AG04450 (cell line): ENCODE measurements around the gene POMT1. TPM values are rescaled to one million over a fixed set of nuclear protein-coding genes. Genes with fewer than 3 reads are reported as not detected.

Experiments used
- CTCF ChIA-PET: fragments of 300-600, 350-600 bp; formaldehyde crosslinking; extraction: SDS; loops from one replicate; lab custom pipeline; 2022; ENCODE audit warnings: antibody characterized with exemption, inconsistent platforms; lab: Charles Lee
- POLR2A ChIA-PET: fragments of 350-600 bp; formaldehyde crosslinking; extraction: SDS; loops from one replicate; lab custom pipeline; 2021; ENCODE audit warnings: antibody characterized with exemption, inconsistent platforms; lab: Yijun Ruan, JAX
- DNase-seq: peaks from one replicate; pipeline ENCODE4 v3.0.0-alpha.2; 2011; ENCODE audit warnings: low read depth, low spot score
- H3K27ac ChIP-seq: one replicate; pipeline ENCODE4 v1.5.1; 2012; ENCODE audit warnings: low read depth, low read length, control low read depth
- H3K27me3 ChIP-seq: one replicate; pipeline ENCODE4 v1.6.0; 2012; ENCODE audit warnings: low read length; ENCODE audit not compliant: control insufficient read depth, insufficient read depth
- H3K4me3 ChIP-seq: 2 replicates; pipeline ENCODE4 v1.5.1; 2011; ENCODE audit warnings: mild to moderate bottlenecking, low read depth, low read length, control low read depth
- H3K9me3 ChIP-seq: 2 replicates; pipeline ENCODE4 v1.5.1; 2012; ENCODE audit warnings: low read length; ENCODE audit not compliant: control insufficient read depth, insufficient read depth
- polyA plus RNA-seq: library from polyadenylated mRNA; depleted of rRNA; stranded (reverse); fragments of >200 nt; gene quantifications from 2 replicates; pipeline ENCODE4 v1.2.3, GENCODE V29; 2011; rRNA removed
- small RNA-seq: library from RNA; depleted of rRNA; stranded (forward); fragments of <200 nt; gene quantifications from one replicate; pipeline ENCODE3, GENCODE V24; 2012; ENCODE audit warnings: low read depth; ENCODE audit not compliant: insufficient read length
- TF ChIP-seq, protein P1 (sequence below): IDR thresholded peaks from 2 replicates; pipeline ENCODE4 v1.5.1; 2011; ENCODE audit warnings: low read depth, low read length, control low read depth, inconsistent platforms

Gene POMT1
- polyA plus RNA-seq, 1 experiment: 23.8 TPM

- TF ChIP-seq, protein P1, sequence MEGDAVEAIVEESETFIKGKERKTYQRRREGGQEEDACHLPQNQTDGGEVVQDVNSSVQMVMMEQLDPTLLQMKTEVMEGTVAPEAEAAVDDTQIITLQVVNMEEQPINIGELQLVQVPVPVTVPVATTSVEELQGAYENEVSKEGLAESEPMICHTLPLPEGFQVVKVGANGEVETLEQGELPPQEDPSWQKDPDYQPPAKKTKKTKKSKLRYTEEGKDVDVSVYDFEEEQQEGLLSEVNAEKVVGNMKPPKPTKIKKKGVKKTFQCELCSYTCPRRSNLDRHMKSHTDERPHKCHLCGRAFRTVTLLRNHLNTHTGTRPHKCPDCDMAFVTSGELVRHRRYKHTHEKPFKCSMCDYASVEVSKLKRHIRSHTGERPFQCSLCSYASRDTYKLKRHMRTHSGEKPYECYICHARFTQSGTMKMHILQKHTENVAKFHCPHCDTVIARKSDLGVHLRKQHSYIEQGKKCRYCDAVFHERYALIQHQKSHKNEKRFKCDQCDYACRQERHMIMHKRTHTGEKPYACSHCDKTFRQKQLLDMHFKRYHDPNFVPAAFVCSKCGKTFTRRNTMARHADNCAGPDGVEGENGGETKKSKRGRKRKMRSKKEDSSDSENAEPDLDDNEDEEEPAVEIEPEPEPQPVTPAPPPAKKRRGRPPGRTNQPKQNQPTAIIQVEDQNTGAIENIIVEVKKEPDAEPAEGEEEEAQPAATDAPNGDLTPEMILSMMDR: no peak
- ChIA-PET CTCF (interaction anchor here (0.5 to 1.2 kb wide), 2 partner anchors 174 to 198 kb away, joined by 4 to 5 read pairs; no protein-coding TSS in a partner anchor), POLR2A (no interaction called here)
- H3K4me3 ChIP-seq: no peak overlapping the region
- H3K27ac ChIP-seq: no peak overlapping the region
- H3K27me3 ChIP-seq: no peaks in the 10 kb centered on the region
- H3K9me3 ChIP-seq: peaks cover 10% of the 10 kb centered on the region
- DNase-seq: no peak
Measured at GRCh38 chr9:131566158-131566557, 63.4 kb downstream of the POMT1 start.

DNA sequence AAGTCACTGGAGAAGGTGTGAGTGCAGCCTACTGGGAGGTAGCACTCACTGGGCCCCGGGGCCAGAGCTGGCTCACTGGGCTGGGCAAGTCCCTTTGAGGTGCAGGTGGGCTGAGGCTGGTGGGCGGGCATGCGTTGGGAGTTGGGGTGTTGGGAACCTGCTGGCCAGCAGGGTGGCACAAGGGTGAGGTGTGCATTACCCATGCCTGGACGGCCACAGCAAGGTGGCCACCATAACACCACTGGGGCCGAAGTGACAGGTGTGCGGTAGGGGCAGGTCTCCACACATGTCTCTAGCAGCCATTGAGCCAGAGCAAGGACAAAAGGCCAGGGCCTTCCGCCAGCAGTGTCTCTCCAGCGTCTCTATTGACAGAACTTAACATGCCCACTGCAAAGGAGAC lies 65.2 kb downstream of the POMT1 start:
- CTCF ChIA-PET: no interaction called here
- POLR2A ChIA-PET: interaction anchor here (0.6 kb wide), 1 partner anchor 205 kb away, joined by 3 read pairs; no protein-coding TSS in a partner anchor
- no peak for DNase-seq
- TF ChIP-seq, protein P1: no peak
- H3K4me3 ChIP-seq: no peak overlapping the region
- H3K9me3 ChIP-seq: peaks cover 3% of the 10 kb centered on the region
- no peak overlapping the region for H3K27ac ChIP-seq
- no peaks in the 10 kb centered on the region for H3K27me3 ChIP-seq

Small RNA genes lying within 50 kb of the gene (small RNA-seq; reads per million reads assigned to genes)
- gene SNORD62A (not detected), gene SNORD62B (not detected)

Other genes with a start within 250 kb of the POMT1 start
- 0.26 and 0.40 TPM in 2 replicates for gene FAM78A, start 226.4 kb upstream of the POMT1 start, polyA plus RNA-seq
- gene PLPP7, start 213.2 kb upstream of the POMT1 start, polyA plus RNA-seq: 0.57 and 0.76 TPM in 2 replicates
- gene PRRC2B, start 108.8 kb upstream of the POMT1 start, polyA plus RNA-seq: 31.8 and 37.3 TPM in 2 replicates
- 19.1 and 19.9 TPM in 2 replicates for gene UCK1, start 28.3 kb downstream of the POMT1 start, polyA plus RNA-seq
- not detected in 2 replicates for gene PRRT1B, start 42.6 kb downstream of the POMT1 start, polyA plus RNA-seq
- gene RAPGEF1, start 237.2 kb downstream of the POMT1 start, polyA plus RNA-seq: 27.6 and 32.4 TPM in 2 replicates